HCT116 (cell line): ENCODE measurements around the gene GRK5. TPM values are rescaled to one million over a fixed set of nuclear protein-coding genes. Genes with fewer than 3 reads are reported as not detected.

Experiments used
- ATAC-seq: fragments of 200-7000 bp; cut with Tn5 transposase; 2 replicates; pipeline ENCODE4 v1.9.1; 2020; ENCODE audit warnings: mild to moderate bottlenecking, moderate library complexity
- BruUV-seq: library from RNA; stranded (reverse); fragments of 400-500 nt; replicated peaks from 2 replicates; lab custom pipeline; 2021; lab: Mats Ljungman, UMichigan
- CTCF ChIA-PET: fragments of 300-600 bp; sonication (Branson Sonifier 250); formaldehyde crosslinking; loops from one replicate; lab custom pipeline; 2021; ENCODE audit warnings: antibody characterized with exemption; lab: Charles Lee
- POLR2A ChIA-PET: fragments of 300-600, 350-600 bp; sonication (Branson Sonifier 250); formaldehyde crosslinking; loops from one replicate; lab custom pipeline; 2021; ENCODE audit warnings: antibody characterized with exemption; lab: Charles Lee
- RAD21 ChIA-PET, 2 experiments: fragments of 300-600 bp; sonication (Branson Sonifier 250); formaldehyde crosslinking; loops; one replicate each; lab custom pipeline; 2023; ENCODE audit warnings: low total read pairs in 2 of 2; ENCODE audit not compliant: uncharacterized antibody in 2 of 2, unreplicated experiment in 2 of 2, low non-redundant PET in 1 of 2; lab: Charles Lee
- DNase-seq: peaks from one replicate; pipeline ENCODE4 v3.0.0-alpha.2; 2010; ENCODE audit warnings: low read depth, low spot score
- H2AFZ ChIP-seq: fragments of 200-600 bp; shearing (Covaris generic), sonication (generic); 2 replicates; pipeline ENCODE4 v1.6.1; 2017; ENCODE audit warnings: low read depth, mixed run types, mixed read lengths, antibody characterized with exemption, low read length; ENCODE audit not compliant: poor library complexity, severe bottlenecking
- H3K27ac ChIP-seq: 2 replicates; pipeline ENCODE4 v1.5.1; 2012; ENCODE audit warnings: low read depth, low read length
- H3K27me3 ChIP-seq: fragments of 200-600 bp; sonication (generic); 2 replicates; pipeline ENCODE4 v1.6.1; 2016; ENCODE audit warnings: mixed run types, low read length, mixed read lengths; ENCODE audit not compliant: insufficient read depth
- H3K36me3 ChIP-seq, 2 experiments: fragments of 200-500 bp in 1 of 2; fragments of 200-600 bp in 1 of 2; sonication (Bioruptor generic) in 1 of 2; sonication (generic) in 1 of 2; 2 replicates each; pipeline versions ENCODE4 v1.5.1 to v1.6.1; 2014 to 2016; ENCODE audit warnings: low read length in 2 of 2, inconsistent platforms in 1 of 2, mixed read lengths in 1 of 2, mixed run types in 1 of 2; ENCODE audit not compliant: insufficient read depth in 2 of 2, control insufficient read depth in 1 of 2
- H3K4me1 ChIP-seq, 2 experiments: fragments of 200-600 bp in 1 of 2; sonication (generic) in 1 of 2; 2 replicates each; pipeline versions ENCODE4 v1.5.1 to v1.6.1; 2012 to 2017; ENCODE audit warnings: low read length in 2 of 2, inconsistent platforms in 1 of 2, mild to moderate bottlenecking in 1 of 2, mixed read lengths in 1 of 2, mixed run types in 1 of 2, moderate library complexity in 1 of 2; ENCODE audit not compliant: insufficient read depth in 2 of 2, control insufficient read depth in 1 of 2
- H3K4me2 ChIP-seq: fragments of 200-600 bp; sonication (generic); 2 replicates; pipeline ENCODE4 v1.6.1; 2017; ENCODE audit warnings: mixed run types, low read length, mixed read lengths
- H3K4me3 ChIP-seq, 2 experiments: fragments of 200-600 bp in 1 of 2; sonication (generic) in 1 of 2; replicated peaks in 1 of 2; 2 replicates each; pipeline ENCODE4 v1.5.1; 2011 to 2016; ENCODE audit warnings: low read length in 2 of 2, control low read depth in 1 of 2, low read depth in 1 of 2, mild to moderate bottlenecking in 1 of 2, mixed read lengths in 1 of 2, mixed run types in 1 of 2
- H3K79me2 ChIP-seq: fragments of 200-600 bp; sonication (generic); 2 replicates; pipeline ENCODE4 v1.6.1; 2017; ENCODE audit warnings: mild to moderate bottlenecking, mixed run types, low read length, moderate library complexity, mixed read lengths; ENCODE audit not compliant: insufficient read depth
- H3K9ac ChIP-seq: fragments of 200-600 bp; sonication (generic); 2 replicates; pipeline ENCODE4 v1.6.1; 2016; ENCODE audit warnings: low read length, mixed read lengths
- H3K9me2 ChIP-seq: fragments of 200-600 bp; sonication (generic), shearing (Covaris generic); 2 replicates; pipeline ENCODE4 v1.6.1; 2017; ENCODE audit warnings: mixed run types, mild to moderate bottlenecking, moderate library complexity; ENCODE audit not compliant: insufficient read depth
- H3K9me3 ChIP-seq, 2 experiments: fragments of 200-500 bp in 1 of 2; fragments of 200-600 bp in 1 of 2; sonication (Bioruptor generic) in 1 of 2; sonication (generic) in 1 of 2; 2 replicates each; pipeline ENCODE4 v1.6.1; 2014 to 2017; ENCODE audit warnings: low read length in 2 of 2, mixed read lengths in 2 of 2, inconsistent platforms in 1 of 2, low read depth in 1 of 2, mild to moderate bottlenecking in 1 of 2, mixed run types in 1 of 2, moderate library complexity in 1 of 2; ENCODE audit not compliant: control insufficient read depth in 1 of 2, insufficient read depth in 1 of 2
- H4K20me1 ChIP-seq: fragments of 200-600 bp; sonication (generic), shearing (Covaris generic); 2 replicates; pipeline ENCODE4 v1.6.1; 2017; ENCODE audit warnings: mixed run types, mild to moderate bottlenecking, moderate library complexity; ENCODE audit not compliant: insufficient read depth
- CBX3 ChIP-seq: IDR thresholded peaks from 2 replicates; pipeline ENCODE4 v1.6.1; 2012; ENCODE audit warnings: low read depth
- CEBPB ChIP-seq: IDR thresholded peaks from 2 replicates; pipeline ENCODE4 v1.6.1; 2012; ENCODE audit warnings: low read depth
- EGR1 ChIP-seq: IDR thresholded peaks from 2 replicates; pipeline ENCODE4 v1.6.1; 2012; ENCODE audit warnings: low read depth
- ELF1 ChIP-seq: IDR thresholded peaks from 2 replicates; pipeline ENCODE4 v1.6.1; 2012; ENCODE audit warnings: low read depth, borderline replicate concordance
- EZH2 ChIP-seq: fragments of 200-600 bp; sonication (generic); IDR thresholded peaks from 2 replicates; pipeline ENCODE4 v1.6.1; 2017; ENCODE audit warnings: antibody characterized with exemption, mixed run types
- EZH2phosphoT487 ChIP-seq: fragments of 200-600 bp; IDR thresholded peaks from 2 replicates; pipeline ENCODE4 v1.6.1; 2018; ENCODE audit warnings: antibody characterized with exemption, borderline replicate concordance
- FOSL1 ChIP-seq: IDR thresholded peaks from 2 replicates; pipeline ENCODE4 v1.6.1; 2012; ENCODE audit warnings: low read depth
- JUND ChIP-seq: IDR thresholded peaks from 2 replicates; pipeline ENCODE4 v1.6.1; 2012
- MAX ChIP-seq: IDR thresholded peaks from 2 replicates; pipeline ENCODE4 v1.6.1; 2012
- POLR2AphosphoS5 ChIP-seq: IDR thresholded peaks from 2 replicates; pipeline ENCODE4 v1.6.1; 2011; ENCODE audit warnings: mild to moderate bottlenecking, low read depth, low read length, moderate library complexity
- SIN3A ChIP-seq: IDR thresholded peaks from 2 replicates; pipeline ENCODE4 v1.6.1; 2012; ENCODE audit warnings: low read depth
- SP1 ChIP-seq: IDR thresholded peaks from 2 replicates; pipeline ENCODE4 v1.6.1; 2012; ENCODE audit warnings: low read depth
- SRF ChIP-seq: IDR thresholded peaks from 2 replicates; pipeline ENCODE4 v1.6.1; 2012; ENCODE audit warnings: low read depth
- TCF7L2 ChIP-seq: IDR thresholded peaks from 2 replicates; pipeline ENCODE4 v1.7.0; 2011; ENCODE audit warnings: borderline replicate concordance, inconsistent platforms; ENCODE audit not compliant: insufficient read depth, insufficient read length; ENCODE audit errors: extremely low read depth
- YY1 ChIP-seq: IDR thresholded peaks from 2 replicates; pipeline ENCODE4 v1.6.1; 2011; ENCODE audit warnings: low read length, low read depth, moderate library complexity, mild to moderate bottlenecking; ENCODE audit not compliant: insufficient replicate concordance; ENCODE audit errors: extremely low read depth
- ZBTB33 ChIP-seq: IDR thresholded peaks from 2 replicates; pipeline ENCODE4 v1.6.1; 2011; ENCODE audit warnings: mild to moderate bottlenecking, low read length, moderate library complexity; ENCODE audit not compliant: insufficient replicate concordance; ENCODE audit errors: extremely low read depth
- ZFX ChIP-seq: fragments of 450-650 bp; IDR thresholded peaks from 2 replicates; pipeline ENCODE4 v1.6.1; 2017
- ZNF274 ChIP-seq: fragments of 200-500 bp; sonication (Bioruptor generic); IDR thresholded peaks from 2 replicates; pipeline ENCODE4 v1.6.1; 2014; ENCODE audit warnings: mild to moderate bottlenecking, low read depth, low read length, inconsistent platforms
- intact Hi-C: fragments of 100-400 bp; cut with micrococcal nuclease; formaldehyde crosslinking; loops from 2 replicates; pipeline ENCODE4 v1.10.0; 2022
- total RNA-seq: library from RNA; stranded (reverse); gene quantifications from one replicate; pipeline ENCODE4 v1.2.1, GENCODE V29; 2021; ENCODE audit not compliant: unreplicated experiment

Gene GRK5
- total RNA-seq, 1 experiment from 2014 or later, result 7.3 TPM

- no TSS peak for BruUV-seq
Observed at GRCh38 chr10:119348106-119348505, 140.7 kb downstream of the GRK5 start.

GRCh38 chr10:119348516-119349240, 141.3 kb downstream of the GRK5 start:
- no peak for DNase-seq
- H3K27me3 ChIP-seq, result no peaks in the 10 kb centered on the region
- H4K20me1 ChIP-seq, result no peaks in the 10 kb centered on the region
- H3K4me1 ChIP-seq, result no peaks in the 10 kb centered on the region
- no peak overlapping the region for H3K4me3 ChIP-seq
- H3K9me2 ChIP-seq, result no peaks in the 10 kb centered on the region
- intact Hi-C loops, result no loop called here
- H3K9me3 ChIP-seq, result peaks cover 9 to 11% of the 10 kb centered on the region in 2 experiments; a peak in 2 of 4 replicates
- H3K79me2 ChIP-seq, result no peaks in the 10 kb centered on the region
- BruUV-seq, result no TSS peak
- no peaks in the 10 kb centered on the region; a peak in 1 of 4 replicates for H3K36me3 ChIP-seq
- POLR2A ChIA-PET, result no interaction called here
- RAD21 ChIA-PET, result no interaction called here
- no peak overlapping the region for H2AFZ ChIP-seq
- no peak overlapping the region for H3K9ac ChIP-seq
- ATAC-seq, result peak; percentile 29; the same call in 1 of the 2 replicates
- H3K4me2 ChIP-seq, result no peak overlapping the region
- no peak overlapping the region for H3K27ac ChIP-seq
- CTCF ChIA-PET, result no interaction called here
- TF ChIP-seq SIN3A, result no peak
- TF ChIP-seq EZH2phosphoT487, result no peak
- TF ChIP-seq CBX3, result no peak
- no peak for TF ChIP-seq EZH2
- no peak for TF ChIP-seq ELF1
- no peak for TF ChIP-seq CEBPB
- TF ChIP-seq JUND, result no peak
- TF ChIP-seq FOSL1, result no peak
- no peak for TF ChIP-seq ZFX
- no peak for TF ChIP-seq POLR2AphosphoS5
- TF ChIP-seq SP1, result no peak
- TF ChIP-seq TCF7L2, result no peak
- no peak for TF ChIP-seq ZBTB33

More at GRCh38 chr10:119348106-119348505, 140.7 kb downstream of the GRK5 start:
- no peak overlapping the region for H3K27ac ChIP-seq
- no peak overlapping the region for H2AFZ ChIP-seq
- peaks cover 9 to 11% of the 10 kb centered on the region in 2 experiments; a peak in 2 of 4 replicates for H3K9me3 ChIP-seq
- H3K4me1 ChIP-seq, result no peaks in the 10 kb centered on the region
- ChIA-PET CTCF (no interaction called here), POLR2A (no interaction called here), RAD21 (no interaction called here)
- no peak overlapping the region for H3K4me2 ChIP-seq
- TF ChIP-seq EGR1 (no peak), CEBPB (no peak), ELF1 (no peak), FOSL1 (no peak), MAX (no peak), ZNF274 (no peak), YY1 (no peak), POLR2AphosphoS5 (no peak), SP1 (no peak), SIN3A (no peak), EZH2 (no peak), JUND (no peak), SRF (no peak)
- H3K4me3 ChIP-seq, result no peak overlapping the region
- H3K36me3 ChIP-seq, result no peaks in the 10 kb centered on the region; a peak in 1 of 4 replicates
- no peaks in the 10 kb centered on the region for H3K9me2 ChIP-seq
- DNase-seq, result no peak
- intact Hi-C loops, result no loop called here
- H3K79me2 ChIP-seq, result no peaks in the 10 kb centered on the region
- H3K9ac ChIP-seq, result no peak overlapping the region
- no peaks in the 10 kb centered on the region for H3K27me3 ChIP-seq
- no peaks in the 10 kb centered on the region for H4K20me1 ChIP-seq
- ATAC-seq, result no peak
